ENCODE data around the gene ZNF718.
A peak's percentile ranks its signal among the peaks of the same experiment; 100 is the strongest.
"Not testable (repeated sequence)": the region's sequence is repeated elsewhere in the genome, so short reads cannot be mapped to it uniquely, and the experiment has no call there.

The ZNF718 gene

DNA sequence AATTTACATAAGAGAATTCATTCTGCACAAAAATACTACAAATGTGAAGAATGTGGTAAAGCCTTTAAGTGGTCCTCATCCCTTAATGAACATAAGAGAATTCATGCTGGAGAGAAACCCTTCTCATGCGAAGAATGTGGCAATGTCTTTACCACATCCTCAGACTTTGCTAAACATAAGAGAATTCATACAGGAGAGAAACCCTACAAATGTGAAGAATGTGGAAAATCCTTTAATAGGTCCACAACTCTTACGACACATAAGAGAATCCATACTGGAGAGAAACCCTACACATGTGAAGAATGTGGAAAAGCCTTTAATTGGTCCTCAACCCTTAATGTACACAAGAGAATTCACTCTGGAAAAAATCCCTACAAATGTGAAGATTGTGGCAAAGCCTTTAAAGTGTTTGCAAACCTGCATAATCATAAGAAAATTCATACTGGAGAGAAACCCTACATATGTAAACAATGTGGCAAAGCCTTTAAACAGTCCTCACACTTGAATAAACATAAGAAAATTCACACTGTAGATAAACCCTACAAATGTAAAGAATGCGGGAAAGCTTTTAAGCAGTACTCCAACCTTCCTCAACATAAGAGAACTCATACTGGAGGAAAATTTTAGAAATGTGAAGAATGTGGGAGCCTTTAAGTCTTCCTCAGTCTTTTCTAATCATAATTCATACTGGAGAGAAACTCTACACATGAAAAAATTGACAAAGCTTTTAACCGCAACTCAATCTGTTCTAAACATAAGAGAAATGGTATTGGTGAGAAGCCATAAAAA is 37.4 kb downstream of the ZNF718 start:
- DNase-seq (ENCODE audit: low read depth, low spot score): no peak

DNA sequence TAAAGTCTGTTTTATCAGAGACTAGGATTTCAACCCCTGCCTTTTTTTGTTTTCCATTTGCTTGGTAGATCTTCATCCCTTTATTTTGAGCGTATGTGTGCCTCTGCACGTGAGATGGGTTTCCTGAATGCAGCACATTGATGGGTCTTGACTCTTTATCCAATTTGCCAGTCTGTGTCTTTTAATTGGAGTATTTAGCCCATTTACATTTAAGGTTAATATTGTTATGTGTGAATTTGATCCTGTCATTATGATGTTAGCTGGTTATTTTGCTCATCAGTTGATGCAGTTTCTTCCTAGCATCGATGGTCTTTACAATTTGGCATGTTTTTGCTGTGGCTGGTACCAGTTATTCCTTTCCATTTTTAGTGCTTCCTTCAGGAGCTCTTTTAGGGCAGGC is 45.3 kb downstream of the ZNF718 start:
- not testable (repeated sequence) for DNase-seq (ENCODE audit: low read depth, low spot score)

DNA sequence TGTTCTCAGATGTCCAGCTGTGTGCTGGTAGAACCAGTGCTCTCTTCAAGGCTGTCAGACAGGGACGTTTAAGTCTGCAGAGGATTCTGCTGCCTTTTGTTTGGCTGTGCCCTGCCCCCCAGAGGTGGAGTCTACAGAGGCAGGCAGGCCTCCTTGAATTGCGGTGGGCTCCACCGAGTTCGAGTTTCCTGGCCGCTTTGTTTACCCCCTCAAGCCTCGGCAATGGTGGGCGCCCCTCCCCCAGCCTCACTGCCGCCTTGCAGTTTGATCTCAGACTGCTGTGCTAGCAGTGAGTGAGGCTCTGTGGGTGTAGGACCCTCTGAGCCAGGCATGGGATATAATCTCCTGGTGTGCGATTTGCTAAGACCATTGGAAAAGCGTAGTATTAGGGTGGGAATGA is 47.0 kb downstream of the ZNF718 start:
- not testable (repeated sequence) for DNase-seq (ENCODE audit: low read depth, low spot score)

DNA sequence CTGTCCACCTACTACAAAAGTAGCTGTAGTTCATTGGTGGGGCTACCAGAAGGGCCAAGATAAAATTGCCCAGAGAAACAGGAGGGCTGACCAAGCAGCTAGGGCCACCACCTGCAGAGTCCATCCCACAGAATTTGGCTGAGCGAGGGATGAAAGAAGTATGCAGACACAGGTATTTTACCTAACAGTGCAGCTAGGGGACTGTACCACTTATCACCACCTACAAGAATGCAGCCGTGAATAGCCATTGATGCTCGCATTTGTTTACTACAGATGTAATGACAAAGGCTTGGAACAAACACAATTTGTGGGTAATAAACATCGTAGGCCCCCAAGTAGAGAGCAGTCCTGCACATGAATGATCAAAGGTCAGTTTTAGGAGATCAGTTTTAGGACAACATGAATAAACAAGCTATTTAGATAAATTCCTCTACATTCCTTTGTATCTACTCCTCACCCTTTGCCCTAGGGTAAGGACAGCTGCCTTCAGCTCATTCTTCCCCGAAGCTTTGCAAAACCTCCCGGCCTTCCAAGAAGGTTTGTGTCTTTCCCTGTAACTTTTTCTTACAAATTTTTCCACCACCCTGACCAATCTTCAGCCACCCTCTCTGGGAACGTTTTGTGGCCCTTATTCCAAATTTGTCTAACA is 49.5 kb downstream of the ZNF718 start:
- no peak for DNase-seq (ENCODE audit: low read depth, low spot score)

DNA sequence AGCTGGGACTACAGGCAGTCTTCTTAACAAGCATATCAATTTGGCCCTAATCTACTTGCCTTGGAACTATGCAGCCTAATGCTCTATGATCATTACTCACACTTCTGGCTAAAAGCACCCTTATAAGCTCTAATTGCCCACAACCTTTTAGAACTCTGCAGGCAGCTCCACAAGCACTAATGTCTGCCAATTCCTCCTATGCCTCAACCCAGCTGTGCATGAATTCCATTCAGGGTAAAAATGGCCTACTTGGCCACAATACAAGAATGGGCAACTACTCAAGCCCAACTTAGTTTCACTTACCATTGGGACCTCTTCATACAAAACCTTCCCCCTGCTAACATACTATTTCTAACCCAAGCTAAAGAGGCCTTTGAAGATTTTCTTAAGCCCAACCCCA is 51.7 kb downstream of the ZNF718 start:
- DNase-seq (ENCODE audit: low read depth, low spot score): no peak

DNA sequence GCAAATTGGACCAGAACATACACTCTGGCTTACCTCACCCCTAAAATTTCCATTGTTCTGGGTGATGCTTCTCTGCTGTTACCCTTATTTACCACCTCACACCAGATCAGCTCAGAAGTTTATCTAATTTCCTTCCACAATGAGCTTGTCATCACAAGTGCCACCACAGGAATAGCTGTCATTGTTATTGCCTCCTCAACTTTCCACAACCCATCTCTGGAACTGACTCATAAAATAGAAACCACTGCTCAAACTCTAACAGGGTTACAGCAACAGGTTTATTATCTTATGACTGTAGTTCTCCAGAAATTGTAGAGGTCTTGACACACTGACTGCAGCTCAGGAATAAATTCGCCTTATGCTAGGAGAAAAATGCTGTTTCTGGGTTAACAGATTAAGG is 52.7 kb downstream of the ZNF718 start:
- DNase-seq (ENCODE audit: low read depth, low spot score): no peak

DNA sequence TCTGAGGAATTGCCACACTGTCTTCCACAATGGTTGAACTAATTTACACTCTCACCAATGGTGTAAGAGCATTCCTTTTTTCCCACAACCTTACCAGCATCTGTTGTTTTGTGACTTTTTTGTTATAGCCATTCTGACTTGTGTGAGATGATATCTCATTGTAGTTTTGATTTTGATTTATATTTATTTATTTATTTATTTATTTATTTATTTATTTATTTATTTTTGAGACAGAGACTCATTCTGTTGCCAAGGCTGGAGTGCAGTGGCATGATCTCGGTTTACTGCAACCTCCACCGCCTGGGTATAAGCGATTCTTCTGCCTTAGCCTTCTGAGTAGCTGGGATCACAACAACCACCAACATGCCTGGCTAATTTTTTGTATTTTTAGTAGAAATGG is 57.9 kb downstream of the ZNF718 start:
- DNase-seq (ENCODE audit: low read depth, low spot score): not testable (repeated sequence)

DNA sequence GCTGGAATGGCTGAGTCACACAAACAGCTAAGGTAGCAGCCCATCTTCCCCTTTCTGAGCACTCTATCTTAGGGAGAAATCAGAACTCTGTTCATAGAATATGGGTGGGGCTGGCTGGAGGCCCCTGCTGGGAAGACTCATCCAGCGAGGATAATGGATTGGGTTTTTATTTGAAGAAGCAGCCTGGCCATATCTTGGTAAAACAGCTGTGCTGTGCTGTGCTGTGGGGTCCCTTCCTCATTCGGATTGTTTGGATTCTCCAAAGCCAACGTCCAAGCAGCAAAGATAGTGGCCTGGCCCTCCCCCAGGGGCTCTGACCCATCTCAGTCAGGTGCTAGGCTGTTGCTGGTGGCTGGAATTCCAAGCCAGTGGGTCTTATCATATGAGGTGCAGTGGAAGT is 63.8 kb downstream of the ZNF718 start:
- DNase-seq (ENCODE audit: low read depth, low spot score): no peak

DNA sequence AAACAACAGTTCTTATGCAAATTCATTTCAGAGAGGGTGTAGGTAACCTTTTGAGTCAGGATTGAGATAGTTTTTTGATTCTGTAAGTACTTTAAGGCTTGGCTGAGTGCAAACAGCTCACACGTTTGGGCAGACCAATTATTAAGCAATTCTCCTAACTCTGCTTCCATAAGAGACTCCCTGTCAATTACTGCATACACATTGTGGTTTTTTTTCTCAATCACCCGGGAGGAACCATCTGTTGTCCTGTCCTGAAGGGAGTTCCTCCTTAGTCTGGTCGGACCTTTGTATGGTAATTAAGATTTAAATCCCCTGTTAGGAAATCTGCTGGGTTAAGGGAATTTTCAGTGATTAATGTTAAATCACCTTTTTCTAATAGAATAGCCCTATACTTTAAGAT is 70.9 kb downstream of the ZNF718 start:
- DNase-seq (ENCODE audit: low read depth, low spot score): not testable (repeated sequence)

DNA sequence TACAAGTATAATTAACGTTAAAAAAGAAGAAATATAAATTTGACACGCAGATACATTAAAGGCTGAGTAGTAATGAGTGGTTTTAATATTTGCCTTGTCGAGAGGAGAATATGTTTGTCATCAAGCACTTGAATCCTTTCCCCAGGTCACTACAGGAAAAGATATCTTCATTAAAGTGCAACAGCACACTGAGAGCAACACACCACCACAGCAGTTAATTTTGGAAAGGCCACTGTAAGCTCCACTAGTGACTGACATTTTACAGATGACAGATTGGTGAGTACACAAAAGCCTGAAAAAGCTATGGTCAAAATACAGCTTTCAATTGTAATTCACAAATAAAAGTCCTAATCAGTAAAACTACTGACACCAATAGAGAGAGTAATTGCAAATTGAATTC is 76.6 kb downstream of the ZNF718 start:
- DNase-seq (ENCODE audit: low read depth, low spot score): no peak

DNA sequence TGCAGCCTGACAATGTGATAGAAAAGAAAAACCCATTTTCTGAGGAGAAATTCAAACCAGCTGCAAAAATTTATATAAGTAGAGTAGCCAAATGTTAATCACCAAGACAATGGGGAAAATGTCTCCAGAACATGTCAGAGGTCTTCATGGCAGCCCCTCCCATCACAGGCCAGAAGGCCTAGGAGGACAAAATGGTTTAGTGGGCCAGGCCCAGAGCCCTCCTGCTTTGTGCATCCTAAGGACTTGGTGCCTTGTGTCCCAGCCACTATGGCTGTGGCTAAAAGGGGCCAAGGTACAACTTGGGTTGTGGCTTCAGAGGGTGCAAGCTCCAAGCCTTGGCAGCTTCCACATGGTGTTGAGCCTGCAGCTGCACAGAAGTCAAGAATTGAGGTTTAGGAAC is 78.5 kb downstream of the ZNF718 start:
- not testable (repeated sequence) for DNase-seq (ENCODE audit: low read depth, low spot score)

DNA sequence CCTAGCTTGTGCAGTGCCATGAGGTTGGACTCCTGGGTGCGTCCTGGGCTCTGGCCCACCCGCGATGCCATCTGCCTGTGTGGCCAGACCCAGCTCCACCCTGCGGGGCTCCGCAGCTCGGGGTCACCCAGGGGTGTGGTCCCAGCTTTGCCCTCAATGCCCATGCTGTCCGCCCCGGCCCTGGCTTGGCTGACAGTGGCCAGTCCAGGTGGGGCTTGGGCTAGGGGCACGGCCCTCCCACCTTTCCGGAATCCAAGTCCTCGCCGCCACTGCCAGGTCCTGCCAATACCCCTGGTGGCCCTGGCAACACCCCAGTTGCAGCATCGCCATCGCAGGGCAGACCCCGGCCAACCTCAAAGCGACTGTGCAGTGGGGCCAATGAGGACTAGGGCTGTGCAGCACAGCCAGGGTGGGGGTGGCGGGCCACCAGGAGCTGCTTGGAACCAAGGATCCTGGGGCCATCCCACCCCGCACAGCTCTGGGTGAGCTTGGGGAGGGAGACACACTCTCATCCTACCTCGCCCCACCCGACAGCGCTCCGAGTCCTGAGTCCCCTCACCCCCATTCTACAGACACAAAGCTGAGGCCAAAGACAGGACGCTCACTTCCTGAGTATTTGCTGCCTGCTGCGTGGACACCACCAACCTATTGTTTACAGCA is 80.9 kb downstream of the ZNF718 start:
- no peak for DNase-seq (ENCODE audit: low read depth, low spot score)

DNA sequence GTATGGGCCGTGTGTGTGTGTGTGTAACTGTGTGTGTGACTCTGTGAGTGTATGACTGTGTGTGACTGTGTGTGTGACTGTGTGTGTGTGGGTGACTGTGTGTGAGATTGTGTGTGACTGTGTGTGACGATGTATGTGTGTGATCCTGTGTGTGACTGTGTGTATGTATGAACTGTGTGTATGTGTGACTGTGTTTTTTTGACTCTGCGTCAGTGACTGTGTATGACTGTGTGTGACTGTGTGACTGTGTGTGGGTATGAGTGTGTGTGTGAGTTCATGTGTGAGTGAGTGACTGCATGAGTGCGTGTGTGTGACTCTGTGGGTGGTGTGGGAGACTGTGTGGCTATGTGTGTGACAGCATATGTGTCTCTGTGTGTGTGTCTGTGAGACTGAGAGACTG is 81.8 kb downstream of the ZNF718 start:
- DNase-seq (ENCODE audit: low read depth, low spot score): no peak

DNA sequence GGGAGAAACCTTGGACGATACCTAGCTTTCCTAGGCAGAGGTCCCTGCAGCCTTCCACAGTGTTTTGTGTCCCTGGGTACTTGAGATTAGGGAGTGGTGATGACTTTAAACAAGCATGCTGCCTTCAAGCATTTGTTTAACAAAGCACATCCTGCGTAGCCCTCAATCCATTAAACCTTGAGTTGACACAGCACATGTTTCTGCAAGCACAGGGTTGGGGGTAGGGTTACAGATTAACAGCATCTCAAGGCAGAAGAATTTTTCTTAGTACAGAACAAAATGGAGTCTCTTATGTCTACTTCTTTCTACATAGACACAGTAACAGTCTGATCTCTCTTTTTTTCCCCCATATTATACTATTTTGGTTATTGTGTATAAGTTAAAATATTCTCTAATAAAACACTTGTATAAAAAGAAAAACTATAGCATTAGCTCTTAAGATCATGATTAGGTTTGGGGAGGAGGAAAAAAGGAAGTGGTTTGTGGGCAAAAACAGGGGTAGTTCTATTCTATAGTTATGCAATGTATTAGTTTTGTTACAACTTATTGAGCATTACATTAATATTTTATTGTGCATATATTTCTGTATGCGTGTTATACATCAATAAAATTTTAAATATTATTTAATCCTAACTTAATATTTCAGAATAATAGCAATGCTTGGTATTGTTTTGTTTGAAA is 84.3 kb downstream of the ZNF718 start:
- DNase-seq (ENCODE audit: low read depth, low spot score): not testable (repeated sequence)

DNA sequence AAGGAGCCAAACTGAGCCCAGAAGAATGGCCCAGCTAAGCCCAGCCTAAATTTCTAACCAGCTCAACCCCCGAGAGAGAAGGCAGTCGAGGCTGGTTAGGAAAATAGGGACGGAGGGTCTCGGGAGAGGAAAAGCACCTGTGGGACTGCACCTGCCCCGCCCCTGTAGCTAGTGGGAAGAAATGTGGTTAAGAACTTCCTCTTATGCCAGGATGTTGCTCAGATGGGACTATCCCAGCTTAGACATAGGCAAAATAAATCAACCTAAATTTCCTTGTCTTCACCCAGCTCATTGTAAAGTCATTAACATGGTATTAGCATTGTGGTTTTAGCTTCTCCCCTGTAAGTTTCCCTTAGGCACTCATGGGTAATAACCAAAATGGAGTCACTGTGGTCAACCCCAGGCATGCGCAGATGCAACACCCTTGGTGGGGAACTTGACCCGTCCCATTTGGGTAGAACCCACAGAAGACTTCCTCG is 86.8 kb downstream of the ZNF718 start:
- DNase-seq (ENCODE audit: low read depth, low spot score): no peak

DNA sequence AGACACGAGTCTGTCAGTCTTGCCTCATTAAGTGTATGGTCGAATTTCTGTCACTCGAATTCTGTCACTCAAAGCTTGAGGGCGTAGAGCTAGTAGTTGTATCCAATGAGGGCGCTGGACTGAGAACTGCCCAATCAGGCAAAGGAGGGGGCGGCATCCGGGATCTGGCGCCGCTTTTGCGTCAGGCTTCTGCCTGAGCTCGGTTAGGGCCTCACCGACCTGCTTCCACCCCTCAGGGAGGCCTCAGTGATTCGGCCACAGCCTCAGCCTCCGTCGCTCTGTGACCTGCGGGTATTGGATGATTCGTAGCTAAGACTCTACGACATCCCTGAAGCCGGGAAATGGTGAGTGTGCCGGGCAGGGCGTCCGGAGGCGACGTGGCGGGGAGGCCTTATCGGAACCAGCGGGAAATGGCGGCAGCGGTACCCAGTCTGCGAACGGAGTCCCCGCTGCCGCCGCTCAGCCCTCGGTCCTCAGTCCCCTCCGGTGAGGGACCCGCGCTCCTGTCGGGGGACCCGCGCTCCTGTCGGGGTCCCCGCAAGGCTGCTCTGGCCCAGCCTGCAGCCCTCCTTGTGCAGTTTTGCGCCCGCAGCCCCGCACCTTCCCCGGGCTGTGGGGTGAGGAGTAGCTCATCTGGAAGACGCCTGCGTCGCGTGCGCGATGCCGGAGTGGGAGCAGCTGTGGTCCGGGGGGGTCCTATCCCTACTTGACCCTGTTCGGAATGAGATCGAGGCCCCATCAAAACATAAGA is 88.3 kb downstream of the ZNF718 start:
- peak; percentile 50 for DNase-seq (ENCODE audit: low read depth, low spot score)

DNA sequence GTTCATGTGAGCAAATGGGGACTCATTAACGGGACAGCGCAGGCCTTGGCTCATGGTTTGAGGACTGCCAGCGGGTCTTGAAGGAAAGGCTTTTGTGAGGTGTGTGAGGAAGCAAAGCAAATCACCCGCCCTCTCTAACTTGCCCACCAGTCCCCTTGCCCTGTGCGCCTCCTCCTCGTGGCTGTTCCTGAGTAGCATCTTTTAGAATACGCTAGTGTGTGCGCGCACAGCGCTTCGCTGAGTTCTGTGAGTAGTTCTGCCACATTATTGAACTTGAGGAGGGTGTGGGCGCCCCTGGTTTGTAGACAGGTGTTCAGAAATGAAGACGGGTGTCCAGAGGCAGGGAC is 88.9 kb downstream of the ZNF718 start:
- not testable (repeated sequence) for DNase-seq (ENCODE audit: low read depth, low spot score)

All from smooth muscle cell of the brain vasculature (primary cell).